HuH-7 (cell line): ENCODE measurements around the gene CD248.
"Not testable (repeated sequence)": the region's sequence is repeated elsewhere in the genome, so short reads cannot be mapped to it uniquely, and the experiment has no call there.

Source experiments
- DNase-seq: peaks from one replicate; pipeline ENCODE4 v3.0.0; 2011; ENCODE audit warnings: low spot score

The CD248 gene

GRCh38 chr11:66328302-66329144 is 11.7 kb upstream of the CD248 start:
- DNase-seq = peak; percentile 100

GRCh38 chr11:66328031-66328301 is 11.1 kb upstream of the CD248 start:
- DNase-seq = no peak

GRCh38 chr11:66327171-66328030 is 10.6 kb upstream of the CD248 start:
- no peak for DNase-seq

- no peak for DNase-seq
Observed at GRCh38 chr11:66326261-66327111, 9.6 kb upstream of the CD248 start.

GRCh38 chr11:66325263-66325671 is 8.4 kb upstream of the CD248 start:
- no peak for DNase-seq

GRCh38 chr11:66324664-66325063 is 7.8 kb upstream of the CD248 start:
- no peak for DNase-seq

- no peak for DNase-seq
Observed at GRCh38 chr11:66323684-66324083, 6.8 kb upstream of the CD248 start.

- DNase-seq = no peak
Observed at GRCh38 chr11:66322732-66323427, 6.0 kb upstream of the CD248 start.

- no peak for DNase-seq
Observed at GRCh38 chr11:66321606-66322005, 4.8 kb upstream of the CD248 start.

- not testable (repeated sequence) for DNase-seq
Observed at GRCh38 chr11:66320748-66321147, 3.9 kb upstream of the CD248 start.

- DNase-seq = not testable (repeated sequence)
Observed at GRCh38 chr11:66320289-66320688, 3.4 kb upstream of the CD248 start.

GRCh38 chr11:66318600-66318970 is 1.7 kb upstream of the CD248 start:
- no peak for DNase-seq

- DNase-seq = peak; percentile 99
Observed at GRCh38 chr11:66317723-66318599, 1.1 kb upstream of the CD248 start.

GRCh38 chr11:66317322-66317722 is 478 bp upstream of the CD248 start:
- DNase-seq = no peak

- no peak for DNase-seq
Observed at GRCh38 chr11:66315921-66316811, 678 bp downstream of the CD248 start.

- no peak for DNase-seq
Observed at GRCh38 chr11:66315498-66315885, 1.4 kb downstream of the CD248 start.

- no peak for DNase-seq
Observed at GRCh38 chr11:66314561-66315497, 2.0 kb downstream of the CD248 start.

- DNase-seq = no peak
Observed at GRCh38 chr11:66314186-66314501, 2.7 kb downstream of the CD248 start.
